ENCODE data around the gene CHAC1.

Gene CHAC1, protein sequence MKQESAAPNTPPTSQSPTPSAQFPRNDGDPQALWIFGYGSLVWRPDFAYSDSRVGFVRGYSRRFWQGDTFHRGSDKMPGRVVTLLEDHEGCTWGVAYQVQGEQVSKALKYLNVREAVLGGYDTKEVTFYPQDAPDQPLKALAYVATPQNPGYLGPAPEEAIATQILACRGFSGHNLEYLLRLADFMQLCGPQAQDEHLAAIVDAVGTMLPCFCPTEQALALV

DNA sequence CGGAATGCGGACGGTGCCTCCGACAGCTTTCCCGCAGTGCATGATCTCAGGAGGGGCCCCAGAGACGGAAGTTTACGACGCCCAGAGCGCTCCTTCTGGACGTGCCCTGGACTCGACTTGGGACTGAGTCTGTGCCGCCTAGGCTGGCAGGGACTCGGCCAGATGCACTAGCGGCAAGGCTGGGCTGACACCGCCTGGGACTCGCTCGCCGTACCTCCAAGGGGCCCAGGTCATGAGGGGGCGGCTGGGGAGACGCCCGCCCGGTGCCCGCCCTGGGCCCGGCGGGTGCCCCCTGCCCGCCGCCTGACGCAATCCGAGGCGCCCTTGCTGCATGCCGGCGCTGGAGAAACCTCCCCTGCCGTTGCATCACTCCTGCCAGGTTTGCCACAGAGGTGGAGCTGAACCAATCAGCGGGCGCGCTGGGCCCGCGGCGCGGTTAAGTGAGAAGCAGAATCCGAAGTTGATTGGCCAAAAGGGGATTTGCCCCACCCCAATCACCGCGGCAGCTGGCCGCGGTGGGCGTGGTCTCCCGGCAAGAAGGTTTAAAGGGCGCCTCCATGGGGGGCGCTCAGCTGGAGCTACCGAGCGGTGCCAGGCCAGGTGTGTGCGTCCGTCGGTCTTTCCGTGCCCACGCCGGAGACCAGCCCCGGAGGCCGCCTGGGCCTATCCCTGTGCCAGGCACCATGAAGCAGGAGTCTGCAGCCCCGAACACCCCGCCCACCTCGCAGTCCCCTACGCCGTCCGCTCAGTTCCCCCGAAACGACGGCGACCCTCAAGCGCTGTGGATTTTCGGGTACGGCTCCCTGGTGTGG, at the start of gene CHAC1:
Gene CHAC1, plus strand, starts transcription at position 571 of the 812 bp plus-strand sequence. Its CDS starts 113 bp downstream, at position 684.
- TF ChIP-seq, protein P1, sequence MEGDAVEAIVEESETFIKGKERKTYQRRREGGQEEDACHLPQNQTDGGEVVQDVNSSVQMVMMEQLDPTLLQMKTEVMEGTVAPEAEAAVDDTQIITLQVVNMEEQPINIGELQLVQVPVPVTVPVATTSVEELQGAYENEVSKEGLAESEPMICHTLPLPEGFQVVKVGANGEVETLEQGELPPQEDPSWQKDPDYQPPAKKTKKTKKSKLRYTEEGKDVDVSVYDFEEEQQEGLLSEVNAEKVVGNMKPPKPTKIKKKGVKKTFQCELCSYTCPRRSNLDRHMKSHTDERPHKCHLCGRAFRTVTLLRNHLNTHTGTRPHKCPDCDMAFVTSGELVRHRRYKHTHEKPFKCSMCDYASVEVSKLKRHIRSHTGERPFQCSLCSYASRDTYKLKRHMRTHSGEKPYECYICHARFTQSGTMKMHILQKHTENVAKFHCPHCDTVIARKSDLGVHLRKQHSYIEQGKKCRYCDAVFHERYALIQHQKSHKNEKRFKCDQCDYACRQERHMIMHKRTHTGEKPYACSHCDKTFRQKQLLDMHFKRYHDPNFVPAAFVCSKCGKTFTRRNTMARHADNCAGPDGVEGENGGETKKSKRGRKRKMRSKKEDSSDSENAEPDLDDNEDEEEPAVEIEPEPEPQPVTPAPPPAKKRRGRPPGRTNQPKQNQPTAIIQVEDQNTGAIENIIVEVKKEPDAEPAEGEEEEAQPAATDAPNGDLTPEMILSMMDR (IDR thresholded peaks at IDR 0.05), result no peak

DNA sequence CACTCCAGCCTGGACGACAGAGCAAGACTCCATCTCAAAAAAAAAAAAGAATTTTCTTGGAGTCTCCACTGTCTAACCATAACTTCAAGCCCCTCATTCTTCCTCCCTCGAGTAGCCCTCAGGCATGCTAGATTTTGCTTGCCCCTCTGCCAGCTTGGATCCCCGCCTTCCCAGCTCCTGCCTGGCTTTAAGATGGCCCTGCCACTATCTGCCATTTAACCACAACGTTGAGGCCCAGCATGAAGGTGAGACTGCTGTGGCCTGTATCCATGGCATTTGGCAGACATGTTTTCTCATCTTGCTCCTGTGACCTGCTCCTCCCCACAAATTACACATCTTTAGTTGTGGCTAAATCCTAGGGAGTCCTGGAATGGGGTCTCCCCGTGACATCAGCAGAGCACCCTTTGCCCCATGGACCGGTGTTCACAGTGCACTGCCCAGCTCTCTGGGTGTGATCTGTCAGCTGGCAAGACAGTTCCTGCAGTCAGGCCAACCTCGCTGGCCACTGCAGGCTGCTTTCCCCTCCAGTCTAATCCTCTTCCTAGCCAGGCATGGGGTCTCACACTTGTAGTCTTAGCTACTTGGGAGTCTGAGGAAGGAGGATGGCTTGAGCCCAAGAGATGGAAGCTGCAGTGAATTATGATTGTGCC, 48.6 kb upstream of the CHAC1 start:
- TF ChIP-seq, protein P1 (IDR thresholded peaks at IDR 0.05), result no peak

DNA sequence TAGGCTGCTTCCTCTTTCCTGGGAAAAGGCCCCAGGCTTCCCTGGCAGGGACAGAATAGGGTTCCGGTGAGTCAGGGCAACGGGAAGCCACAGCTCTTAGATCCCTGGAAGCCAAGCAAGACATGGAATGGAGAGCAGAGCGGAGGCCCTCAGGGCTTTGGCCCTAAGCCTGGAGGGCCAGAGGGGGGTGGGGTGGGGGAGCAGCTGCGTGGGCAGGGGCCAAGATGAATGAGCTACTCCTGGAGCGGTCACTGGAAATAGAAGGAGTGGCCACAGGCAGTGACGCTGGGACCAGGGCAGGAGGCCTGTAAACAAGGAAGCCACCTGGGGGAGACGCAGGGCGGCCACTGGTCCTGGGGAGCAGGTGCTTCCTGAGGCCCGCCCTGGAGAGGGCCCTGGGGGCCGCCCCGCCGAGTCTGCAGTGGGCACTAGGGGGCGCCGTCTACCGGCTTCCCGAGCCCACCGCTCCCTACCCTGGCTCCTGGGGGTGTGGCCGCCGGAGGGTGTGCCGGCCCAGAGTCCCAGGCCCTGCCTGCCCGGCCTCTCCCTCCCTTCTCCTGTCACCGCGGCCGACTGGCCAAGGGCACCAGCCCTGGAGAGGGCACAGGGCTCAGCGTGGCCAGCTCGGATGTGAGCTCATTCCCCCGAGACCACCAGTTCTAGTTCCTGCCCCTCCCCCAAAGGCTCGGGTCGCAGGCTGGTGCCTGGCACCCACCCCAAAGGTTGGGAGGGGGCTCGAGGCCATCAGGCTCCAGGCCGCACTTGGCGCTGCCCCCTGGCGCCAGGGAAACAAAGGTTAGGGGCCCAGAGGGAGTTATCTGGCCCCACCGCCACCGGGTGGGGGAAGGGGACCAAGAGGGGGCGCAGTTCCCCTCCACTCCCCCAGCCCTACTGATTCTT, 46.9 kb upstream of the CHAC1 start:
- TF ChIP-seq, protein P1 (IDR thresholded peaks at IDR 0.05), result peak; percentile 69

DNA sequence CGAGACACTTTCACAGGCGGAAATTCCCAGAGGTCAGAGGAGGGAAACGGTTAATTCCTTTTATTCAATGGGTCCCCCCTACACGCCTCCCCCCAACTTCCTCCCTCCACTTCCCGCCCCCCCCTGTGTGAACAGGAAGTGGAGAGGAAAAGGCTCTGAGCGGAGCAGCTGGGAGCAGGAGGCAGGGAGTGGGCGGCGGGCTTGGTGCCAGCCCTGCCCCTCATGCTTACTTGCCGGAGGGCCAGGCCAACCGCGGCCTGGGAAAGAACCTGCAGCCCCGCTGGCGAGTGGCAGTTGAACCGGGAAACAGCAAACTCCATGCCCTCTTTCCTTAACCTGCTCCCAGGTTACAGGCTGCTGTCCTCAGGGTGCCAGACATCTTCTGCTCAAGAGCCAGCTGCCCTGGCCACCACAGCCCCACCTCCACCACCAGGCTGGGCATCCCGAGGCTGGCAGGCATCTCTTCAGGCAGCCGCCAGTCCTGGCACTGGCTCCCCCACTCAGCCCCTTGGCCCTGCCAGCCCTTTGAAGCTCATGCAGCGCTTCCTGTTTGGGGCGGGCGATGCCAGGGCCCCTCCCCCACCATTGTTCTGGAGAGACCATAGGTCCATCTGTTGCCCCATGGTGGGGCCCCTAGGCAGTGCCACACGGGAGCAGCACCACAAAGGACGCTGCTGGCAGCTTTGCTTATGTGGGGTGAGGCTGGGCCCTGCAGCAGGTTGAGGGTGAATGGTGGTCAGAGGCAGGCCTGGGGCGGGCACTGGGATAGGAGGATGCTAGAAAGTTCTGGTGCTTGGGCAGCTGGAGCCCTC, 46.1 kb upstream of the CHAC1 start:
- TF ChIP-seq, protein P1 (IDR thresholded peaks at IDR 0.05), result no peak

DNA sequence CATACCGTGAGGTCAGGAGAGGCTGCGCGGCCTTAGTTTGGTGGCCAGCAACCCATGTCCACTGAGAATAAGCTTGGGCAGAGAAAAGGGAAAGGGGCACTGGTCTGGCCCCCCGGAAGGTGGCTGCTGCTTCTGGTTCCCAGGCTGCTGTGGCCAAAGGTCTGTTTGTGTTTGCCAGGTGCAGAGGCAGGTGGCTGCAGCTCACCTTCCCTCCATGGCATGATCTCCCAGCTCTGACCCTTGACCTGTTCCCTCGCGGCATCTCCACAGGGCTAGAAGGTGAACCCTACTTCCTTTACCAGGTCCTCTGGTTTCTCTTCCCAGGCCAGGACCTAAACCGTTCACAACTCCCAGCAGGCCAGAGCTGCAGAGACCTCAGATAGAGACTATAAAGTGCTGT, 45.2 kb upstream of the CHAC1 start:
- TF ChIP-seq, protein P1 (IDR thresholded peaks at IDR 0.05), result no peak

DNA sequence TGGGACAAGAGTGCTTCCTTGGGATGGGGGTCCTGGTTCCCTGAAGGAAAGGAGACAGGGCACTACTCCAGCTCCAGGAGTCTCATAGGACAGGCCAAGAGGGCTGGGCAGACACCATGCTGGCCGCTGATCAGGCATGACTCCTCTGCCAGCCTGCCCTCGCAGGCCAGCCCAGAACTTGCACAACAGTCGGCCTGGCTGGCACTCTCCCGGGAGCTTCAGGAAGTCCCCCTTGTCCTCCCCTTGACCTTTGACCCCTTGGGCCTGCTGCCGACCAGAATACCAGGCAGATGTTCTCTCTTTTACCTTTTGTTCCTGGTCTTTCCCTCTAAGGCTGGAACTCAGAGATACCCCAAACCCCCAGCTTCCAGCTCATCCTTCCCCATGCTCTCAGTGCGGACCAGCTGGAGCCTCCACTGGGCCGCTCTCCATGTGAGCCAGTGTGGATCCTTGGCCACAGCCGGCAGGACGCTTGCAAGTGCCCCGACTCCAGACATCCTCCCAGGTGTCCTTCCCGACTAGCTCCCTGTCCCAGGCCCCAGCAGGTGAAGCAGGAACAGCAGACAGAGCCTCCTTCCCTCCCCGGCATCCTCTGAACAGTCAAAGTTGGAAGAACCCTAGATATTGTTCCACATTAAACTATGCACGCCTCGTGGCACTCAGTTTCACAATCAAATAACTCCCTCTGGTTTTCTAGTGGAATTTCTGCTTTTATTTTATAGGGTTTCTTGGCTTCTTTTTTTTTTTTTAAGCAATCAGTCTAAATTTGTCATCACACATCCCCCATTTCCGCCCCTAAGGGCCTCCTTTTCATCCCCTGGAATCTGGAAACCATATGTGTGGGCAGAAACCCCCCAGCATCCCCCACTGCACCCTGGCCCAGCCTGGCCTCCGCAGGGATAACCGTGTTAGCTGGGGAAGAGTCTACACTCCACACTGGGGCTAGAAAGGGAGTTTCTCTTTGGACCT, 43.3 kb upstream of the CHAC1 start:
- TF ChIP-seq, protein P1 (IDR thresholded peaks at IDR 0.05), result no peak

Measured in LNCAP (cell line).